Naive thymus-derived CD4-positive, alpha-beta T cell (primary cell): ENCODE data around the gene SLC22A1. TPM values are rescaled to one million over a fixed set of nuclear protein-coding genes. Genes with fewer than 3 reads are reported as not detected.

Source experiments
- ATAC-seq: fragments of 150-1000 bp; cut with Tn5 transposase; 2 replicates; pipeline ENCODE4 v1.10.0; 2021; ENCODE audit warnings: mild to moderate bottlenecking, moderate library complexity
- CTCF ChIA-PET: fragments of 350-600 bp; sonication (Branson Sonifier 250); formaldehyde crosslinking; loops from one replicate; lab custom pipeline; 2021; ENCODE audit warnings: antibody characterized with exemption; lab: Charles Lee
- POLR2A ChIA-PET: fragments of 350-600 bp; sonication (Branson Sonifier 250); formaldehyde crosslinking; loops from one replicate; lab custom pipeline; 2021; ENCODE audit warnings: antibody characterized with exemption, inconsistent platforms; lab: Charles Lee
- DNase-seq, 9 donors: peaks; one replicate each; pipeline versions ENCODE4 v3.0.0 to v3.0.0-alpha.2; 2020 to 2022; ENCODE audit warnings: mixed read lengths in 1 of 9
- H3K27ac ChIP-seq: one replicate; pipeline ENCODE4 v1.7.0; 2013; ENCODE audit warnings: mild to moderate bottlenecking, low read depth, low read length, moderate library complexity
- H3K27me3 ChIP-seq, 2 donors: one replicate each; pipeline ENCODE4 v1.7.0; 2013; ENCODE audit warnings: low read length in 2 of 2, mild to moderate bottlenecking in 2 of 2, moderate library complexity in 2 of 2; ENCODE audit not compliant: control insufficient read depth in 2 of 2, insufficient read depth in 2 of 2
- H3K36me3 ChIP-seq, 3 experiments: 1 replicate in 2 of 3; 2 replicates in 1 of 3; pipeline ENCODE4 v1.7.0; 2013; ENCODE audit warnings: low read length in 3 of 3, mild to moderate bottlenecking in 3 of 3, moderate library complexity in 1 of 3; ENCODE audit not compliant: insufficient read depth in 3 of 3, control insufficient read depth in 2 of 3
- H3K4me1 ChIP-seq, 2 donors: one replicate each; pipeline ENCODE4 v1.7.0; 2013; ENCODE audit warnings: low read length in 2 of 2, mild to moderate bottlenecking in 2 of 2, moderate library complexity in 1 of 2; ENCODE audit not compliant: control insufficient read depth in 2 of 2, insufficient read depth in 2 of 2
- H3K4me3 ChIP-seq: 2 replicates; pipeline ENCODE4 v1.7.0; 2013; ENCODE audit warnings: mild to moderate bottlenecking, low read length
- H3K9me3 ChIP-seq, 3 experiments: 1 replicate in 2 of 3; 2 replicates in 1 of 3; pipeline ENCODE4 v1.7.0; 2013; ENCODE audit warnings: low read length in 3 of 3; ENCODE audit not compliant: control insufficient read depth in 2 of 3
- H3K27ac Mint-ChIP-seq, 9 donors: one replicate each; pipeline ENCODE4 v1.8.0; 2020 to 2022; ENCODE audit warnings: mixed read lengths in 9 of 9, mild to moderate bottlenecking in 8 of 9, moderate library complexity in 5 of 9, inconsistent platforms in 2 of 9
- H3K27me3 Mint-ChIP-seq, 5 donors: one replicate each; pipeline ENCODE4 v1.8.0; 2021 to 2022; ENCODE audit warnings: mixed read lengths in 5 of 5, mild to moderate bottlenecking in 1 of 5
- H3K36me3 Mint-ChIP-seq, 5 donors: one replicate each; pipeline ENCODE4 v1.8.0; 2020 to 2022; ENCODE audit warnings: mixed read lengths in 5 of 5, mild to moderate bottlenecking in 3 of 5, inconsistent platforms in 1 of 5
- H3K4me1 Mint-ChIP-seq, 7 donors: one replicate each; pipeline ENCODE4 v1.8.0; 2020 to 2022; ENCODE audit warnings: mixed read lengths in 7 of 7, mild to moderate bottlenecking in 3 of 7, inconsistent platforms in 1 of 7
- H3K4me3 Mint-ChIP-seq, 10 donors: one replicate each; pipeline ENCODE4 v1.8.0; 2020 to 2022; ENCODE audit warnings: mild to moderate bottlenecking in 10 of 10, mixed read lengths in 10 of 10, moderate library complexity in 6 of 10, inconsistent platforms in 2 of 10
- H3K9me3 Mint-ChIP-seq, 11 donors: one replicate each; pipeline ENCODE4 v1.8.0; 2020 to 2022; ENCODE audit warnings: mixed read lengths in 11 of 11, mild to moderate bottlenecking in 4 of 11, inconsistent platforms in 1 of 11, moderate library complexity in 1 of 11
- intact Hi-C, 2 donors: fragments of 100-400 bp; cut with micrococcal nuclease; formaldehyde crosslinking; loops; one replicate each; pipeline ENCODE4 v1.15.1; 2023
- polyA plus RNA-seq, 2 donors: library from polyadenylated mRNA; unstranded; fragments of 300-500 nt; fragmentation: Illumina TruSeq; gene quantifications; one replicate each; pipeline ENCODE4 v1.2.3, GENCODE V29; 2021
- total RNA-seq, 6 experiments: library from RNA in 5 of 6; stranded (reverse) in 5 of 6; gene quantifications; 1 replicate in 5 of 6; 2 replicates in 1 of 6; pipeline ENCODE4 v1.2.3 and lab custom pipeline; 2021 to 2026

Gene SLC22A1
- total and polyA plus RNA-seq, 7 experiments from 2014 or later = 0.39 to 2.2 (median 1.3) TPM; not detected in 3

- Mint-ChIP-seq H3K4me3 (no peak overlapping the region), H3K36me3 (no peaks in the 10 kb centered on the region), H3K27ac (no peak overlapping the region), H3K9me3 (peaks cover 0 to 18% (median 6%) of the 10 kb centered on the region in 11 donors), H3K27me3 (peaks cover 5 to 40% (median 32%) of the 10 kb centered on the region in 5 donors), H3K4me1 (no peaks in the 10 kb centered on the region)
- ChIA-PET CTCF (no interaction called here), POLR2A (no interaction called here)
- no peak for ATAC-seq
- Histone ChIP-seq H3K4me3 (no peak overlapping the region), H3K36me3 (no peaks in the 10 kb centered on the region), H3K27ac (no peak overlapping the region), H3K27me3 (no peaks in the 10 kb centered on the region), H3K9me3 (peaks cover 0 to 2% (median 0%) of the 10 kb centered on the region in 3 experiments), H3K4me1 (no peaks in the 10 kb centered on the region)
- intact Hi-C loops = no loop called here
- DNase-seq = no peak
These were observed 80.8 kb downstream of the SLC22A1 start for GRCh38 chr6:160202411-160202810.

- Mint-ChIP-seq H3K9me3 (peaks cover 3 to 19% (median 8%) of the 10 kb centered on the region in 11 donors), H3K27ac (no peak overlapping the region), H3K4me3 (no peak overlapping the region), H3K4me1 (no peaks in the 10 kb centered on the region), H3K36me3 (peaks cover 0 to 5% (median 0%) of the 10 kb centered on the region in 5 donors), H3K27me3 (peaks cover 4 to 40% (median 37%) of the 10 kb centered on the region in 5 donors)
- intact Hi-C loops = no loop called here
- no peak for ATAC-seq
- no peak for DNase-seq
- H3K27ac ChIP-seq = no peak overlapping the region
- H3K4me1 ChIP-seq = no peaks in the 10 kb centered on the region
- ChIA-PET CTCF (interaction anchor here (0.6 kb wide), 1 partner anchor 14 kb away, joined by 3 read pairs; no protein-coding TSS in a partner anchor), POLR2A (no interaction called here)
- no peaks in the 10 kb centered on the region for H3K27me3 ChIP-seq
- peaks cover 0 to 8% (median 0%) of the 10 kb centered on the region in 3 experiments for H3K9me3 ChIP-seq
- no peaks in the 10 kb centered on the region for H3K36me3 ChIP-seq
- no peak overlapping the region for H3K4me3 ChIP-seq
These were observed 81.5 kb downstream of the SLC22A1 start for GRCh38 chr6:160203076-160203475.

DNA sequence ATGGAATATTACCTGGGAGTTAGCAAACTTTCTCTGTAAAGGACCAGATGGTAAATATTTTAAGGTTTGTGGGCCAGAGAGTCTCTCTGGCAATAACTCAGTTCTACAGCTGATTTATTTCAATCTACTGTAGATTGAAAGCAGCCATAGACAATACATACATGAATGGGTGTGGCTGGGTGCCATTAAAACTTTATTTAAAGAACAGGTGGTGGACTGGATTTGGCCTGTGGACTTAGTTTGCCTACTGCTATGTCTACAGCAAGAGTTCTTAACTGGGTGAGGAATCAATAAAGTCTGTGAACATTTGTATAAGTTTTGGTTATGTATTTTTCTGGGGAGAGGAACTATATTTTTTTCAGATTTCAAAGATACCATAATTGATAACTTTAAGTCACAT, 81.9 kb downstream of the SLC22A1 start:
- H3K36me3 Mint-ChIP-seq = peaks cover 0 to 5% (median 0%) of the 10 kb centered on the region in 5 donors
- no peak overlapping the region for H3K27ac Mint-ChIP-seq
- peaks cover 4 to 23% (median 9%) of the 10 kb centered on the region in 11 donors for H3K9me3 Mint-ChIP-seq
- Histone ChIP-seq H3K27ac (no peak overlapping the region), H3K36me3 (no peaks in the 10 kb centered on the region), H3K27me3 (no peaks in the 10 kb centered on the region), H3K9me3 (peaks cover 0 to 10% (median 0%) of the 10 kb centered on the region in 3 experiments), H3K4me3 (no peak overlapping the region), H3K4me1 (no peaks in the 10 kb centered on the region)
- intact Hi-C loops = no loop called here
- ATAC-seq = no peak
- no peaks in the 10 kb centered on the region for H3K4me1 Mint-ChIP-seq
- DNase-seq = no peak
- CTCF ChIA-PET = interaction anchor here (0.6 kb wide), 1 partner anchor 14 kb away, joined by 3 read pairs; no protein-coding TSS in a partner anchor
- no peak overlapping the region for H3K4me3 Mint-ChIP-seq
- H3K27me3 Mint-ChIP-seq = peaks cover 4 to 44% (median 36%) of the 10 kb centered on the region in 5 donors
- POLR2A ChIA-PET = no interaction called here

GRCh38 chr6:160203953-160204352, 82.3 kb downstream of the SLC22A1 start:
- H3K4me1 ChIP-seq = no peaks in the 10 kb centered on the region
- Mint-ChIP-seq H3K27me3 (peaks cover 4 to 47% (median 31%) of the 10 kb centered on the region in 5 donors), H3K36me3 (peaks cover 0 to 5% (median 0%) of the 10 kb centered on the region in 5 donors), H3K27ac (no peak overlapping the region), H3K9me3 (peaks cover 4 to 28% (median 9%) of the 10 kb centered on the region in 11 donors), H3K4me3 (no peak overlapping the region), H3K4me1 (no peaks in the 10 kb centered on the region)
- intact Hi-C loops = no loop called here
- no peaks in the 10 kb centered on the region for H3K27me3 ChIP-seq
- H3K9me3 ChIP-seq = peaks cover 0 to 10% (median 0%) of the 10 kb centered on the region in 3 experiments
- H3K4me3 ChIP-seq = no peak overlapping the region
- DNase-seq = no peak
- ChIA-PET CTCF (interaction anchor here (0.6 kb wide), 1 partner anchor 13 kb away, joined by 3 read pairs; no protein-coding TSS in a partner anchor), POLR2A (no interaction called here)
- no peak for ATAC-seq
- no peaks in the 10 kb centered on the region for H3K36me3 ChIP-seq
- no peak overlapping the region for H3K27ac ChIP-seq

- peaks cover 0 to 10% (median 0%) of the 10 kb centered on the region in 3 experiments for H3K9me3 ChIP-seq
- H3K9me3 Mint-ChIP-seq = peaks cover 4 to 34% (median 9%) of the 10 kb centered on the region in 11 donors
- no peaks in the 10 kb centered on the region for H3K36me3 ChIP-seq
- ATAC-seq = no peak
- ChIA-PET POLR2A (no interaction called here), CTCF (no interaction called here)
- no peaks in the 10 kb centered on the region for H3K4me1 ChIP-seq
- no peak overlapping the region for H3K4me3 ChIP-seq
- H3K27me3 Mint-ChIP-seq = peaks cover 9 to 54% (median 29%) of the 10 kb centered on the region in 5 donors
- no peak overlapping the region for H3K27ac ChIP-seq
- no peak overlapping the region for H3K27ac Mint-ChIP-seq
- H3K27me3 ChIP-seq = no peaks in the 10 kb centered on the region
- no peak overlapping the region for H3K4me3 Mint-ChIP-seq
- no peaks in the 10 kb centered on the region for H3K4me1 Mint-ChIP-seq
- intact Hi-C loops = no loop called here
- DNase-seq = no peak
- H3K36me3 Mint-ChIP-seq = peaks cover 0 to 5% (median 0%) of the 10 kb centered on the region in 5 donors
These were observed 83.1 kb downstream of the SLC22A1 start for GRCh38 chr6:160204710-160205109.

DNA sequence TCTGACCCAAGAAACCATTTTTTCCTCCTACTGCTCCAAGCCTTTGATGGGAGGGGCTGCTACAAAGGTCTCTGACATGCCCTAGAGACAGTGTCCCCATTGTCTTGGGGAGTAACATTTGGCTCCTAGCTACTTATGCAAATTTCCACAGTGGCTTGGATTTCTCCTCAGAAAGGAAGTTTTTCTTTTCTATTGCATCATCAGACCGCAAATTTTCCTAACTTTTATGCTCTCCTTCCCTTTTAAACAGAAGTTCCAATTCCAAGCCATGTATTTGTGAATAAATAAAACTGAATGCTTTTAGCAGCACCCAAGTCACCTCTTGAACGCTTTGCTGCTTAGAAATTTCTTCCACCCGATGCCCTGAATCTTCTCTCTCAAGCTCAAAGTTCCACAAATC, 86.0 kb downstream of the SLC22A1 start:
- no peaks in the 10 kb centered on the region for H3K4me1 Mint-ChIP-seq
- peaks cover 0 to 5% (median 0%) of the 10 kb centered on the region in 5 donors for H3K36me3 Mint-ChIP-seq
- peaks cover 4 to 56% (median 18%) of the 10 kb centered on the region in 11 donors for H3K9me3 Mint-ChIP-seq
- ATAC-seq (no peak), DNase-seq (no peak)
- no peak overlapping the region for H3K4me3 Mint-ChIP-seq
- peaks cover 12 to 59% (median 28%) of the 10 kb centered on the region in 5 donors for H3K27me3 Mint-ChIP-seq
- intact Hi-C loops = no loop called here
- Histone ChIP-seq H3K9me3 (peaks cover 0 to 10% (median 0%) of the 10 kb centered on the region in 3 experiments), H3K4me3 (no peak overlapping the region), H3K27me3 (no peaks in the 10 kb centered on the region), H3K36me3 (no peaks in the 10 kb centered on the region), H3K27ac (no peak overlapping the region), H3K4me1 (no peaks in the 10 kb centered on the region)
- ChIA-PET CTCF (no interaction called here), POLR2A (no interaction called here)
- H3K27ac Mint-ChIP-seq = no peak overlapping the region
